ENCODE measurements around the gene CUTA. TPM values are rescaled to one million over a fixed set of nuclear protein-coding genes. Genes with fewer than 3 reads are reported as not detected.

The CUTA gene
- total RNA-seq, 3 donors from 2014 or later: 146 to 163 (median 151) TPM

DNA sequence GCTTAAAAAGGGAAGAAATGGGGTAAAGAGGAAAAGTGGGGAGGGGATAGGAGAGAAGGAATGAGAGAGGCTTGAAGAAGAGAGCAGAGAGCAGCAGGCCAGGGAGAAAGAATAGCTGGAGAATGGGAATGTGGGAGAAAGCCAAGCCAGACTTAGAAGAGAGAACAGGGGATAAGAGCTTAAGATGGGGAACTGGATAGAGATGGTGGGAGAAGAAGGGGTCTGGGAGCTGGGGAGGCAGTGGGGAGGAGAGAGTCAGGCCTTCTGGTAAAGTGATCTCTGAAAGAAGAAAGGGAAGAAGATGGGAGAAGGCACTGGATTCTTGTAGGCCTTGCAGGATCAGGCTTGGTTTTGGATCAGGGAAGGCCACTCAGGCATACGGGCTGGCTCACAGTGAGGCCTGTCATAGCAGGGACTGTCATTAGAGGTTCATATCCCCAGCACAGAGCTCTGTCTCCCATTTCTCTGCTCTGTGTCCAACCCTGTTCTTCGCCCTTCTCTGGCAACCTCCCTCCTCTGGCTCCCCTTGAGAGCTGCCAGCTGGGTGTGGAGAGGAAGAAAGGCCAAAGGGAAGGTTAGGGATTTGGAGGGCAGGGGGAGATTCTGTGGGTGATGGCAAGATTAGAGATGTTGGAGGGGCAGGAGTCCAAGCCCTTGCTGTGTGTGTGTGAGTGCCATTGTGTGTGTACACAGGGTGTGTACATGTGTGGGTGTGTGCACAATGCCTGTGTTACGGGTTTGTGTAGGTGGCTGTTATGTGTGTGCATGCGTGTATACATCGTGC lies 11.3 kb upstream of the CUTA start:
- DNase-seq (peak in 1 of 3 donors; percentile 22), ATAC-seq (no peak)
- Histone ChIP-seq H3K9me3 (no peaks in the 10 kb centered on the region), H3K36me3 (ENCODE audit: low read depth) (no peaks in the 10 kb centered on the region), H3K4me1 (ENCODE audit: low read depth) (peaks cover 27% of the 10 kb centered on the region), H3K4me3 (no peak overlapping the region)
- intact Hi-C loops (cut with DNase I, micrococcal nuclease): no loop called here
- no peak for TF ChIP-seq CTCF (IDR thresholded peaks at IDR 0.05)

GRCh38 chr6:33428224-33428965 lies 10.5 kb upstream of the CUTA start:
- no peaks in the 10 kb centered on the region for H3K36me3 ChIP-seq (ENCODE audit: low read depth)
- H3K9me3 ChIP-seq: no peaks in the 10 kb centered on the region
- peak; percentile 43 to 77 (median 52) for DNase-seq
- TF ChIP-seq CTCF (IDR thresholded peaks at IDR 0.05): peak; percentile 22
- H3K4me3 ChIP-seq: peak overlapping the region; percentile 28
- intact Hi-C loops (cut with DNase I, micrococcal nuclease): no loop called here
- H3K4me1 ChIP-seq (ENCODE audit: low read depth): peaks cover 30% of the 10 kb centered on the region
- ATAC-seq: peak; percentile 28

GRCh38 chr6:33427585-33428223 lies 9.8 kb upstream of the CUTA start:
- peak; percentile 4 for ATAC-seq
- peak; percentile 69 to 82 (median 77) for DNase-seq
- no peaks in the 10 kb centered on the region for H3K36me3 ChIP-seq (ENCODE audit: low read depth)
- intact Hi-C loops (cut with DNase I, micrococcal nuclease): no loop called here
- H3K4me3 ChIP-seq: peak overlapping the region; percentile 28
- no peaks in the 10 kb centered on the region for H3K9me3 ChIP-seq
- no peak for TF ChIP-seq CTCF (IDR thresholded peaks at IDR 0.05)
- H3K4me1 ChIP-seq (ENCODE audit: low read depth): peaks cover 30% of the 10 kb centered on the region

- no peak for TF ChIP-seq CTCF (IDR thresholded peaks at IDR 0.05)
- Histone ChIP-seq H3K9me3 (no peaks in the 10 kb centered on the region), H3K36me3 (ENCODE audit: low read depth) (no peaks in the 10 kb centered on the region), H3K4me3 (no peak overlapping the region), H3K4me1 (ENCODE audit: low read depth) (peaks cover 30% of the 10 kb centered on the region)
- DNase-seq (no peak), ATAC-seq (no peak)
- intact Hi-C loops (cut with DNase I, micrococcal nuclease): no loop called here
These were observed 8.9 kb upstream of the CUTA start for GRCh38 chr6:33426590-33427511.

All from mucosa of descending colon (tissue), 3 donors.